Hepatic stellate cell (primary cell): Measurements from ENCODE around the gene DCD.
"Not testable (repeated sequence)": the region's sequence is repeated elsewhere in the genome, so short reads cannot be mapped to it uniquely, and the experiment has no call there.

Source experiments
- DNase-seq: peaks from one replicate; pipeline ENCODE4 v3.0.0; 2011; ENCODE audit warnings: low spot score

Gene DCD, protein sequence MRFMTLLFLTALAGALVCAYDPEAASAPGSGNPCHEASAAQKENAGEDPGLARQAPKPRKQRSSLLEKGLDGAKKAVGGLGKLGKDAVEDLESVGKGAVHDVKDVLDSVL

DNA sequence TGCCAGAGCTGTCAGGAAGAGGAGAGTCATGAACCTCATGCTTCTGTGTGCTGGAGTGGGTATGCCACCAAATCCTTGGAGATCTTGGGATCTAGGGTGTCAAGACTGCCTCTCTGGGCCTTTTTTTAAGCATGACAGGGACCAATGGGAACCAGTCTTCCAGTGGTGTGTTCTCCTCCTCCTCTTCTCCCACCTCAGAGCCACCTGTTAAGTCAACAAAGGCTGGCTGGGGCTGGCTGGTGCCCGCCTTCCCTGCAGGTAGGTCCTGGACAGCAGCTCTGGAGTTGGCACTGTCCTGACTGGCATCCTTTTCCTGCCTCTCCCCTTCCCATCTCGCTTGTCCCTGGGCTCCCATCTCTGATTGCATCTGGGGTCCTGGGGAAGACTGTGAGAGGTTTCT, at the start of gene DCD:
Gene DCD (minus strand): TSS at position 101 of the 400 bp plus-strand sequence. CDS start 62 bp downstream, at position 39.
- DNase-seq = no peak

DNA sequence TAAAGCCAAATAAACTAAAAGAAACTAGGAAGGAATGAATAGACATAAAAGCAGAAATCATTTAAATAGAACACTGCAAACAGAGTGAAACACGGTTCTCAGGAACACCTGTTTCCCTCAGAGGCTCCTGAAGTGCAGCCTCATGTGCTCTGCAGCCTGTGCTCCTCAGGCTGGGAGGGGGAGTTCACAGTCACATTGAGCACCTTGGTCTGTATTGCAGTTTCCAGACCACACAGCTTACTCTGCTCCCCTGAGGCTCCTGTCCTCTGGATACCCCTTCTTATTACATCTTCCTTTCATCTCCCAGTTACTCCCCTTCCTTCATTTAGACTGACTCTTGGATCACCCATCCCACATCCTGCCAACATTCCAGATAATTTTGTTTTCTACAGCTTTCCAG, 49.7 kb upstream of the DCD start:
- DNase-seq = no peak

DNA sequence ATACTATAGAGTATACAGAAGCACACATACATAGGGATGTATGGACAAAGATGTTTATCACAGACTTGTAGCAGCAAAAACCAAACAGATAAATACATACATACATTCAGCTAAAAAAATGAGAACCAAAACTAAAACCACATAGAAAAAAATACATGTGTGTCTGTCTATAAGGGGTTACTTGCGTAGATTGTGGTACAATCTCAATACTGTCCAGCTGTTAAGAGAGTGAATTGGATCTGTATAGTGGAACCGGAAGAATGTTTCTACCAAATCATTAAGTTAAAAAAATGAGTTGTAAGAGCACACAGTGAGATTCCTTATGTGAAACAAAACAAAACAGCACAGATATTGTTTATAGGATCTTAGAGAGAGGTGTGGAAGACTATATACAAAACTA, 44.2 kb upstream of the DCD start:
- no peak for DNase-seq

DNA sequence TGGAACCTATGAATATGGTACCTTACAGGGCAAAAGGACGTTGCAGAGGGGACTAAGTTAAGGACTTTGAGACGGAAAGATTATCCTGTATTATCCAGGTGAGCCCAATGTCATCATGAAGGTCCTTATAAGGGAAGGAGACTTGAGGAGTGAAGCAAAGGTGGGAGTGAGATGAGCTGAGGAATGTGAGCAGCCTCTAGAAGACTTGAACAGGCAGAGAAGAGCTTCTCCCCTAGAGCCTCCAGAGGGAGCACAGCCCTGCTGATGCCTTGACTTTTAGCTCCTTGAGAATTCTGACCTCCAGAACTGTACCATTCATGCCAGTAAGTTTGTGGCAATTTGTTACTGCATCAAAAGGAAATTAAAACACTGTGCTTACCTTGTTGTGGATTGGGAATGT, 41.8 kb upstream of the DCD start:
- no peak for DNase-seq

DNA sequence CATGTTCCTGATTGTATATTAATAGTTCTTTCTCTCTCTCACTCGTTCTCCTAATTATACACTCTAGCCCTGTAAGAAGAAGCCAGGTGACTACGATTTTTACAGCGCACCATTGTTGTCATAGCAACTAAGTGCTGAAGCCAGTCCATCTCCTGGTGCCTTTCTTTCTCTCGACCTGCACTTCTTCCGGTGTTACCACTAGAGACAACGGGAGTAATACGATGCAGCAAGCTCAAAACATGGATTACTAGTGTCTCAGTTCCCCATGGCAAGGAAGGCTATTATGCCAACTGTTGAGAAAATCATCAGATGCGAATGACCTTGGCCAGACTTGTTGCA, 40.8 kb upstream of the DCD start:
- no peak for DNase-seq

DNA sequence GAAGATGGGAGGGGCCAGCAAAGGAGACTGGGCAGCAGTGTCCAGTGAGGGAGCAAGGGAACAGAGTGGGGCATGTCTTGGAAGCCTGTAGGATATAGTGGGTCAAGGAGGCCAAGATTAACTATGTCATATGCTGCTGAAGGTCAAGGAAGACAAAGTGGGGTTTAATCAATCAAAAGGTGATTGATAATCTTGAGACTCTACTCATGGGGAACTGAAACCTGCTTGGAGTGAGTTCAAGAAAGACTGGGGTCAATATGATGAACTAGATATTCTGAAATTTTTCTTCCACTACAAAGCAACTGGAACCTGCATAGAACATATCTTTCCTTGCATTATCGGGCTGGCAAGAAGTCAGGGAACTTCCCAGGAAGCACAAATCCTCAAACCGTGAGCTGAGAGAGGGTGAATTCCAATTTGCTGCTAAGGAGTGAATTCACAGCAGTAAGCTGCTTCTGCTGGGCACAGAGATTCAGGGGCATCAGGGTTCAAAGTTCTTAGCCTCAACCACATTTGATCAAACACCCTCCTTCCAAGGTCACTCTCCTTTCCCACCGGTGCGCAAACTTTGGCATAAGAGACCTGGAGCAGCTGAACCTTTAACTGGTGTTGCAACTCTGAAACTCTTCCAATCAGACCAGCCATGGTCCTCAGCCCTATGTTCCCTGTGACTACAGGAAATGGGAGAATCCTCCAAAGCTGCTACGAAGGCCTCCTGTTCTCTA, 40.3 kb upstream of the DCD start:
- no peak for DNase-seq

DNA sequence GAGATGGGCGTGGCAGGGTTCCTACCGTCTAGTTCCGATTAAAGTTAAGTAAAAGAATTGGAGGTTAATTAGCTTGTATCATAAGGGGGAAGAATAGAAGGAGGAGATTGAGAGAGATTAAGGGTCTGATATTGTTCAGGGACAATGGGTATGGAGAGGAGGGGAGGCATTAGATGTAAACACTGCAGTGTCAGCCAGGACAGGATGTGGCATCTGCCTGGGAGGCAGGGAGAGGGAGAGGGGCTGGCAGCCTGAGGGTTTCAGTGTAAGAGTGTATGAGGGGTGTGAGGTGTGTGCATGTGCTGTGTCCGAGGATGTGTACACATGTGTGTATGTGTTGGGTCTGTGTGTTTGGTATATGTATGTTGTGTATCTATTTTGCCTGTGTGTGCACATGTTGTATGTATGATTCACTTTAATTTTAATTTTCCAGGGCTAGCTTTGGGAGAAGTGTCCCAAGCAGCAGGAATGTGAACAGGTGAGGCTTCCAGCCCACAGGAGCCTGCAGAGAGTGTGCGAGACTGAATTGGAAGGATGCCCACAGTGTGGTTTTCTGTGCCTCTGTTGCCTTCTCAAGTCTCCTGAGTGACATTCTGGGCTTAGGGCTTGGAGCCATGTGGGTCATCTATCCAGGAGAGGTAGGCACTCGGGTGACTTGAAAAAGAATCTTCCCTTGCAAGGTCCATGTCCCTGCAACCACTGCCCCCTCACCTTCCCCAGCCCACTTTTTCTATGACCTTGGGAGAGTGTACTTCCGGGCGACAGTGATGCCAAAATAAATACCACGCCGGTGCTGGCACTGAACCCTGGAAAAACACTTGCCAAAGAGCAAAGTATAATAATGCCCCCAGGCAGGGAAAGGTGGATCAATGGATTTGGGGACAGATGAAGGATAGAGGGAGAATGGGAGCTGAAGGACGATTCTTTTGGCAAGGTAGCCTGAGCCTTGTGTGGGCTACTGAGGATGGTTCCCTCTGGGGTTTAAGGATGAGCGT, 36.8 kb upstream of the DCD start:
- no peak for DNase-seq

DNA sequence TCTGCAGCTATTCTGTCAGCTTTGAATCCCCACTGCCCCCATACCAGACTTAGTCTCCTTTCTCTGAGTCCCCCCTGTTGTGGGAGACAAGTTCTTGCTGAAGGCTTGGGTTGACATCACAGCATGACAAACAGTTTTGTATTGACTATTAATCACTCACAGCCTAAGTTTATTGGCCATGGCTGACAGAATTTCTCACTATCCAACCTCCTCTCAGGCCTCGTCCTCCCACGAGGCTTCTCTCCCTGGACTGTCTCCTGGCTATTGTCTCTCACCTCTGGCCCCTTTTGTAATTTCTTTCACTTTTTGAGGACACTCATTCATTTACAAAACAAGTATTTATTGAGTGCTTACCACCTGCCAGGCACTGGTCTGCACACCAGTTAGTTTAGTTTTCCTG, 35.2 kb upstream of the DCD start:
- DNase-seq = no peak

DNA sequence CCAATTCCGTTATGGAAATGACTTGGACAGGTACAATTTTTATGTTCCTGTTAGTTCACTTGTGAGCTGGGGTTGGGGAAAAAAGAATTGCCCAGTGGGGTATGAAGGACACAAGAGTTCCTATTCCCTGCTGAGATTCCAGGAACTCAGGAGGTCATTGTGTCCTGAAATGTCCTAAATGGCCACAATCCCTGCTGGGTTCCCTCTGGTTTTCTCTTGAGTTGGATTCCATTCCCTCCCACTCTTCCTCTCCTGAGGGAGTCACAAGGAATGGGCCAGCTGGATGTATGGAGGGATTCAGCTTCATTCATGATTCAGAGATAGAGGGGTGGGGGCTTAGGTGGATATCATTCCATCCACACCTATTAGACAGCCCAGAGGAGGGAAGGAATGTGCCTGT, 34.5 kb upstream of the DCD start:
- DNase-seq = no peak

DNA sequence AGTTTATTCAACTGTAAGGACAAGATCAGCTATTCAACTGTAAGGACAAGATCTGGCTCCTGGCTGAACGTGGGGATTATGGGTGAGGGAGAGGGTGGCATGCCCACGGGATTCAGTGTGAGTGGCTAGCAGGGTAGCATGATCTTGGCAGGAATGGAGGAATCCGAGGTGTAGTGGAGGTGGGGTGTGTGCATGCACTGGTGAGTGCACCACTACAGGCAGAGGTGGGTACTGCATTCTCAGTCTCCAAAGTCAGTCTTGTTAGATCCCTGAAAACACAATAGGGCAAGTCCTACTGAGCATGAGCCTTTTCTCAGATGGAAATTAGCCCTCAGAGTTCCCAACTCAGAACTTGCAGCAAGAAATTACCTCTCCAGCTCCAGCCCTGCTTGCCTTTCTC, 32.2 kb upstream of the DCD start:
- DNase-seq = peak; percentile 7

DNA sequence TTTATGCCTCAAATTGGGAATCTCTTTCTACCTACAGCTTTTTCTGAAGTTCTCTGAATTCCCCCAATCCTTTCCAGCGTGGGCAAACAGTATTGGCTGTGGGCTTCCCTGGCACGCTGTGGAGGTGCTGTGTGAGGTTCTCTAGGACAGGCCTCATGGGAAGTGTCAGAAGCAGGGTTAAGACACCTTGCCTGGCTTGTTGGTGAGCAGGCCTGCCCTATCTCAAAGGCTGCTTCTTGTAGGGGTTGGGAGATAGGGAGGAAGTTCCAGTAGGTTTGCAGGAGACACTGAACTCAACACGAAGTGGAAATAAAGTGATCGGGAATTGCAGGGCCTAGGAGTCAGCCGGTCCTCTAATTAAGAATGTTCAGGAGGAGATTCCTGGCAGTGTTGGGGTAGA, 30.0 kb upstream of the DCD start:
- no peak for DNase-seq

DNA sequence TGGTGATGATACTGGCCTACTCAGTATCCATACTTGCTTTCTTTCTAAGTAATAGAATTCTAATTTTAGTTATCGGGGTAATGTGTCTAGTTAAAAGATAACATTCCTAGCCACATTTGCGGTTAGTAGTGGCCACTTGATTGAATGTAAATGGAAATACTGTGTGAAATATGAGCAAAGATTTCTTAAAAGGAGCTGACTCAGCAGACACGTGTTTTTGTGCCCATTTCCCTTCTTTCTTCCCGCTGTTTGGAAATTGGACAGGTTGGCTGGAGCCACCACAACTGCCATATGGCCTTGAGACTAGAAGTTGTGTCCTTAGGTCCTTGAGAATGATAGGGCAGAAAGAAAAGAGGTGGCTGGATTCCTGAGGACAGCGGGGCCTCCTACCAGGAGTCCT, 19.8 kb upstream of the DCD start:
- DNase-seq = no peak

DNA sequence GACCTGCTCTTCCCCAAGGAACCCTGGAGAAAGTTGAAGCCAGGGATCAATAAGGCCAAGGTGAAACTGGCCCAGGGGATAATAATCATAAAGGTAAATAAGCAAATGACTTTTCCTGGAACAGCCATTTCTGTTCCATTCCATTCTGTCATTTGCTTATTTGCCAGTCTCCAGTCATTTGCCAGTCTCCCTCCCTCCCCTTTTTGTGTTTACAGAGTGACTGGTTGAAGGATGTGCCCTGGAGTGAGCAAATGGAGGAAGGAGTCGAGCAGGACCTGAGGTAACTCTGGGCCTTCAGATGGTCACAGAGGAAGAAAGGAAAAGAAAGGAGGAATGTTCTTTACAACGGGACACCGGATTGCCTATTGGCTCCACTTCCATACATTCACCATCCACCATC, 17.8 kb upstream of the DCD start:
- no peak for DNase-seq

DNA sequence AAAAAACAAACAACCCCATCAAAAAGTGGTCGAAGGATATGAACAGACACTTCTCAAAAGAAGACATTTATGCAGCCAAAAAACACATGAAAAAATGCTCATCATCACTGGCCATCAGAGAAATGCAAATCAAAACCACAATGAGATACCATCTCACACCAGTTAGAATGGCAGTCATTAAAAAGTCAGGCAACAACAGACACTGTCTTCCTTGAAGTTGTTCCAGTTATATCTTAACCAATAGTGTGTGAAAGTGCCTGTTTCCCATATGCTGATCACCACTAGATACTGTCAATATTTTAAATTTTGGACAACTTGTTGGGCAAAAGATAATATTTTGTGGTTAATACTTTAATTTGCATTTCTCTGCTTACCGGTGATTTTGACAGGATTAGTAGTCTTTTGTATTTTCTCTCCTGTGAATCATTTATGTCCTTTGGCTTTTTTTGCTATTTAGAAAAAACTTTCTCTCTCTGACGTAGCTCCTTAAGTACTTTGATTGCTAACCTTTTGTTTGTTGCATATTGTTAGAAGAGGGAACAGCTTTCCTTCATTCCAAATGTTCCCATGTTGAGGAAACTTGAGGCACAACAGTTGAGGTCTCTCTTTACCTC, 17.0 kb upstream of the DCD start:
- DNase-seq = not testable (repeated sequence)

DNA sequence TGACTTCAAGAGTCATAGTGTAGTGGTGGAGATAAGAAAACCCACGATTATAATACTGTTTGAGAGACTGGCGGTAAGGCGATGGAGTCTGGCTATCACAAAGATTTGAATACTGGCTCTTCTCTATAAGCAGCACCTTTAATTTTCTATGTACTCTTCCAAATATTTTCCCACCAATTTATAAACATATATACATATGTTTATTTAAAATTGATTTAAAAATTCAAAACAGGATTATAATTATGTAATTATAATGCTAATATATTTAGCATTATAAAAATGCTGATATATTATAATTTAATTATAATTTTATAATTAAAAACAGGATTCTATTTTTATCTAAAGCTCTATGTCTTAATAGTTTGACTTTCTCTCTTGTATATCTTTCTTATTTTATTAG, 15.4 kb upstream of the DCD start:
- DNase-seq = no peak

DNA sequence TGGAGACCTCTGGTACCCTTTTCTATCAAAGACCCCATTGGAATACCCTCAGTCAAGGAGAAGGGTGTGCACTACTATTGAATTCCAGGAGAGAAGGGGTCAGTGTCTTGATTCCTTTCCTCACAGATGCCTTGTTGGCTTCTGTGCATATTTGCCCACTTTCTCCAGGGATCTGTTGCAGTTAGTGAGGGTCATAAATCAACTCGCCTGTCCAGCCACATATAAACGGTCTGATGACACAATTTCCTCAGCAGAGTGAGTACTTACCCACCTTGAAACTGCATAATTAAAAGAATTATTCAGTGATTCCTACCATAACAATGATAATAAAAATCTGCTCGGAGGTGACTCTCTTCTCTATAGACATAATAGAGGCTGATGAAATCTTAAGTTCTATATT, 13.9 kb upstream of the DCD start:
- DNase-seq = no peak

DNA sequence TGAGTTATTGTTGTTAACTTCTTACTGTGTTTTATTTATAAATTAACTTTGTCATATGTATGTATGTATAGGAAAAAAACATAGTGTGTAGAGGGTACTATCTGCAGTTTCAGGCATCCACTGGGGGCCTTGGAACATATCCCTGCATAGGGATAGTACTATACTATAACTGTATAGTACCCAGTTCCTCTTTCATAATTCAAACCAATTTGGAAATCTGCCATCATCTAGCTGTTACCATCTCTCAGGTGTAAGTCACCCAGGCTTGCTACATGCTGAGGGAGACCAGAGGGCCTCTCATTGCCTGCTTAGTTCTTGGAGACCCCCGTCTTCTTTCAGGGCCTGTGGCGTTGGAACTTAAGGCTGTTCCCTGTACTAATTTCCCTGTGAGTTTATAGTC, 12.9 kb upstream of the DCD start:
- no peak for DNase-seq

DNA sequence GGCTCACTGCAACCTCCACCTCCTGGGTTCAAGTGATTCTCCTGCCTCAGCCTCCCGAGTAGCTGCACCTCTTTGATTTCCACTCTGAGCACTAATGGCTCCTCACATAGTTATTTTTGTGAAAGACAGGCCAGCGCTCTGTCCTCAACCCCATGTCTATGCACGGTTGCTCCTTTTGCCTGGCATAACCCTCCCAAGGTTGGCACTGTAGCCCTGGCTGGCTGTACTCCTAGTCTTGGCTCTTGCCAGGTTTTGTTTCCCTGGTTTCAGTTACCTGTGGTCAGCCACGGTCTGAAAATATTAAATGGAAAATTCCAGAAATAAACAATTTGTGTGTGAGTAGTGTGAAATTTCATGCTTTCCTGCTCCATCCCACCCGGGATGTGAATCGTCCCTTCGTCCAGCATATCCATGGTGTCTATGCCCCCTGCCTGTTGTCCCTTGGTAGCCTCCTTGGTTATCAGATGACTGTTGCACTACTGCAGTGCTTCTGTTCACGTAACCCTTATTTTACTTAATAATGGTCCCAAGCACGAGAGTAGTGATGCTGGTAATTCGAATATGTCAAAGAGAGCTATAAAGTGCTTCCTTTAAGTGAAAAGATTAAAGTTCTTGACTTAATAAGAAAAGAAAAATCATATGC, 12.3 kb upstream of the DCD start:
- no peak for DNase-seq

DNA sequence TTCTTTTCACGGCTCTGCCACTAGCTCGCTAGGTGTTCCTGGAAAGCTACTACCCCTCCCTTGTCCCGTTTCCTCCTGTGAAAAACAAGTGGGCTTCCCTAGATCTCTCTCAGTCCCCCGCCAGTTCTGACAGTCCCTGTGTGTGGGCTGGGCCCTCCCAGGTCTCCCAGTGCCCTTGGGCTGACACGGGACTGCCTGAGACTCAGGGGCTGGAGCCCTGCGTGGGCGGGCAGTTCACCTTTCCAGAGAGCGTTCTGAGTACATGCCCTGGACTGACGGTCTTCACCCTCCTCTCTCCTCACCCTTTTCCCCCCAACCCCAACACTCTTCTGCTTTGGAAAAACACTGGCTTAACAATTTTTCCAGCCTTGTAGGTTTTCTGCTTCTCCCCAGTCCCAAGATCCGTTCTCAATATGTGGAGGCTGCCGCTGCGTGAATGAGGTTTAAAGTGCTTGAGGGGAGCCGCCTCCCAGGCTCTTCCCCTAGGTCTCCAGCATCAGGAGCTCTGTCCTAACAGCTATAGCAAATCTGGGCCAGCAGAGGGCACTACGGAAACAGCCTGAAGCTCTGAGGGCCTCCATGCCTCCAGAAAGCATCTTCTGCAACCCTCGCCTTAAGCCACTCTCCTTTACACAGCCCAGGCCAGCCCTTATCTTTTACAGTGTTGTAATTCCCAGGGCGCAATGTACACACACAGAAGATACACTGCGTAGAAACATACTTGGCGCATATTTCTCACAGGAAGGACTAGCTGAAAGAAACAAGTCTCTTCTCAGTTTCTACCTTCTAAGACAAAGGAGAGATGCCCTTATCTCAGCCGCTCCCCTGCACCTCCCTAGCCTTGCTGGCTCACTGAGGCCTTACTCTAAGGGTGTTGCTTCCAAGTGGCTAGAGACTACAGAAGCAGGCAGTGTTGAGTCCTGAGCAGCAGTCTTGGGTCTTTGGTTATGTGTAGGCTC, 10.4 kb upstream of the DCD start:
- peak; percentile 39 for DNase-seq

DNA sequence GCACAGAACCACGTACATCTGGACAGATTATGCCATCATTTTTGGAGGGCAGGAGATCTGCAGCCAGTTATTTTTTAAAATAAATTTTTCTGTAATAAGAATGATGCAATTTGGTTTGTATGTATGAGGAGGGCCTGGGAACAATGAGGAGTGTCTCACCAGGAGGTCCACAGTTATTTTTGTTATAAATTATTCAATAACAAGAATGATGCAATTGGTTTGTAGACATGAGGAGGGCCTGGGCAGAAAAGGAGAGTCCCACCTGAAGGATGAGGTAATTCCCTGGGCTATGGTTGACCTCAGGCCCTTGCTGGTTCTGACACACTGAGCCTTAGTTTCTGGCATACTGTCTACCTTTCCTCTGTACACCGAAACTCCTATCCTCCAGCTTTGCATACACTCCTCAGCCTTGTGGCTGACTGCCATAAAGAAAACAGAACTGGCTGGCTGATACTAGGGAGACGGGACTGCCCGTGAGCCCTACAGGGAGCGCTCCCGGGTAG, 9.0 kb upstream of the DCD start:
- no peak for DNase-seq

DNA sequence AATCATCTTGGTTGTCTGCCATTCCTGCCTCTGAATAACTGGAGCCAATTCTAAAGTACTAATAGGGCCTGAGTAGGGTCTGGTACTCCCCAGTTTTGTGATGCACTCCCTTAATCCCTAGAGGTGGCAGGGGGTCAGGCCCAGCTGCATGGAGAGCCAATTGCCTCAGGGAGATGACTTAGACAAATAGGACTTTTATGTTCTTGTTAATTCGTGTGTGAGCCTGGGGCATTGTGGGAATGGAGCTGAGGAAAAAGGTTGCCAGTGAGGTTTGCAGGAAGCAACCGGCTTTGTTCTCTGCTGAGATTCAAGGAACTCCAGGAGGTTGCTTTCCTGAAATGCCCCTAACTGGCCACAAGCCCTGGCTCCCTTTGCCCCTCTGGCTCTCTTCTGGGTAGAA, 6.8 kb upstream of the DCD start:
- no peak for DNase-seq
